BLaER1 treated with 17β-estradiol and CSF1 and Interleukin-3, amounts not matched to agents 10 nM and 100 nM (cell line): ENCODE measurements around the gene KAZN.
A peak's percentile ranks its signal among the peaks of the same experiment; 100 is the strongest.

ENCODE experiments used
- H3K27ac ChIP-seq, 11 experiments: shearing (Covaris generic); formaldehyde crosslinking; 2 replicates each; pipeline ENCODE4 v1.8.1; 2022
- H3K27me3 ChIP-seq, 11 experiments: shearing (Covaris generic); formaldehyde crosslinking; 2 replicates each; pipeline ENCODE4 v1.8.1; 2022
- H3K36me3 ChIP-seq, 11 experiments: shearing (Covaris generic); formaldehyde crosslinking; 2 replicates each; pipeline ENCODE4 v1.8.1; 2022
- H3K4me1 ChIP-seq, 10 experiments: shearing (Covaris generic); formaldehyde crosslinking; 2 replicates each; pipeline ENCODE4 v1.8.1; 2022
- H3K4me2 ChIP-seq, 11 experiments: shearing (Covaris generic); formaldehyde crosslinking; 2 replicates each; pipeline ENCODE4 v1.8.1; 2022
- H3K4me3 ChIP-seq, 10 experiments: shearing (Covaris generic); formaldehyde crosslinking; 2 replicates each; pipeline ENCODE4 v1.8.1; 2022
- H3K9ac ChIP-seq, 11 experiments: shearing (Covaris generic); formaldehyde crosslinking; 2 replicates each; pipeline ENCODE4 v1.8.1; 2022
- H3K9me3 ChIP-seq, 11 experiments: shearing (Covaris generic); formaldehyde crosslinking; replicated peaks in 1 of 11; 2 replicates each; pipeline ENCODE4 v1.8.1; 2022
- H4K20me1 ChIP-seq, 11 experiments: shearing (Covaris generic); formaldehyde crosslinking; 2 replicates each; pipeline ENCODE4 v1.8.1; 2022
- Cebpa-rat ChIP-seq, 11 experiments: shearing (Covaris generic); IDR thresholded peaks; 2 replicates each; pipeline ENCODE4 v1.8.1; 2022

Gene KAZN

DNA sequence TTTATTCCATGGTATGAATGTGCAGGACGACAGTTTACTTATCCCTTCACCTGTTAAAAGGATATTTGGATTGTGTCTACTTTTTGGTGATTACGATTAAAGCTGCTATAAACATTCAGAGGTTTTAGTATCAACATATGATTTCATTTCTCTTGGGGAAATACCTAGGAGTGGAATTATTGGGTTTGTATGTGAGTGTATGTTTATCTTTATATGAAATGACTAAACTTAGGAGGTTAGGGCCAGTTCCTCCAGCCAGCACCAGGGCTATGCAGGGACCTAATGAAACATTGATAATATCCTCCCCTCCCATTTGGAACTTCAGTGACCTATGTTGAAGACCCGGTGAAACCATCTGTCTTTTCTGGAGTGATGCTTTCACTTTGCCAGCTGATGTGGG, 568.9 kb downstream of the KAZN start:
- H3K36me3 ChIP-seq: 0 out of 22 replicates have a peak, but pooled peaks cover 0 to 4% (median 0%) of the 10 kb centered on the region in 11 experiments
- no peak overlapping the region for H3K4me3 ChIP-seq
- peaks cover 12 to 45% (median 19%) of the 10 kb centered on the region in 10 experiments; a peak in 18 of 20 replicates for H3K4me1 ChIP-seq
- peak overlapping the region in 1 of 11 experiments; percentile 45; a peak in 1 of 22 replicates for H3K4me2 ChIP-seq
- peaks cover 0 to 96% (median 0%) of the 10 kb centered on the region in 11 experiments; a peak in 6 of 22 replicates for H4K20me1 ChIP-seq
- TF ChIP-seq Cebpa-rat (IDR thresholded peaks at IDR 0.05): no peak
- H3K27ac ChIP-seq: no peak overlapping the region
- H3K9me3 ChIP-seq: no peaks in the 10 kb centered on the region
- no peaks in the 10 kb centered on the region for H3K27me3 ChIP-seq
- H3K9ac ChIP-seq: no peak overlapping the region
